ENCODE results near the gene LRRC51. TPM values are rescaled to one million over a fixed set of nuclear protein-coding genes. Genes with fewer than 3 reads are reported as not detected.
A peak's percentile ranks its signal among the peaks of the same experiment; 100 is the strongest.

Gene LRRC51
- total RNA-seq, 8 experiments from 2014 or later = 3.6 to 39.0 (median 12.6) TPM

DNA sequence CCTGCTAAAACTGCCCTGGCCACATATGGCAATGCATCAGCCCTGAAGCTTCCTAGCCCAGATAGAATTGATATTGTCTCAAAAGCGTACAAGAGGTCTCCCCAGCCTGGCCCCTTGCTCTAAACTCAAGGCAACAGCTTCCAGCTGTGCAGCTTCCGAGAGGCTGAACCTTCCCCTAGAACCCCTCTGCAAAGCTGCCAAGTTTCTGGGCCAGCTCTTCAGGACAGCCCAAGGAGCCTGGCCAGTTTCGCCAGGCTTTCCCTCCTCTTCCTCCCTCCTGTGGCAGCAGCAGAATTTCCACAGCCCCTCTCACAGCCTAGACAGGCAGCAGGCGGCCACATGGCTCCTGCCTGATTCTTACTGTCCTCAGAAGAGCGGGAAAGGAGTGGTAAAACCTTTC lies 34.8 kb upstream of the LRRC51 start:
- 60 to 100% (median 94%) methylated on average over 1 to 4 of the region's 5 CpGs; no CpG with 5 or more reads in 3 of the 10 experiments for WGBS, 10 experiments
- no peak for ATAC-seq (replicated peaks in 6 of 8)
- Histone ChIP-seq H3K4me1 (replicated peaks in 1 of 2) (peaks cover 22 to 28% of the 10 kb centered on the region in 2 donors), H3K4me3 (no peak overlapping the region), H3K27ac (no peak overlapping the region)
- in situ Hi-C loops (cut with MboI; ENCODE audit: low pct_unique_long_range_greater_than_20kb in 2 of 9, low sequenced_read_pairs in 9 of 9, unreplicated experiment in 9 of 9) = loop anchor here in 2 of 9 experiments (25.0 kb wide), 1 partner anchor 366 kb away; no protein-coding TSS in a partner anchor

DNA sequence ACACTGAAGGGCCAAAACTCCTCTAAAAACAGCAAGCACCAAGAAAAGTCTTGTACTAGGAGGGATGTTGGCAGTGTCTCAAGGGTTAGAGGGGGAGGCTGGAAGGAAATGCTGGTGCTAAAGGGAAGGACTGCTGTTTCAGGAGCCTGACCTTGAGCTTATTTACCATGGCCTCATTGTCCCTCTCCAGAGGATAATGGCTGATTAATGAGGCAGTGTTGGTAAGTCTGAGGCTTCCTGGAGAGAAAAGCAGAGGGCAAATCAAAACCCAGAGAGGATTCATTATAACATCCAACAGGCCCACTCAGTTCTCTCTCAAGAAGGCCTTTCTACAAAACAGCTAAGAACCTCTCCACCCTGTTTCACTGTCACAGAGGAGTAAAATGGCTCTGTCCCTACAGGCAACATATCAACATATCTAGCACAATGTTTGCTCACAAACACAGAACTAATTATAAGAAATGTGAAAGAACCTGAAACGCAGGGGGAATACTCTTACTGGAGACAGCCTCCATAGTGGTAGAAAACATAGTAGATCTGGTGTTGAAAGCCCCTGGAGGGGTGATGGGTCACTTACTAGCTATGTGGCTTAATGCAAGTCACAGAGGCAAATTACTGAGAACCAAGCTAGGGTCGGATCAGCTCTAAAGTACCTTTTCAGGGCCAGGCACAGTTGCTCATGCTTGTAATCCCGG lies 31.7 kb upstream of the LRRC51 start:
- ATAC-seq (replicated peaks in 6 of 8) = peak in 5 of 8 experiments; percentile 69 to 90 (median 72)
- peak overlapping the region; percentile 29 to 39 for H3K27ac ChIP-seq
- peaks cover 12 to 21% of the 10 kb centered on the region in 2 donors for H3K4me1 ChIP-seq (replicated peaks in 1 of 2)
- no peak overlapping the region for H3K4me3 ChIP-seq
- 72 to 78% methylated on average over 1 to 3 of the region's 3 CpGs; no CpG with 5 or more reads in 8 of the 10 experiments for WGBS, 10 experiments
- in situ Hi-C loops (cut with MboI; ENCODE audit: low pct_unique_long_range_greater_than_20kb in 2 of 9, low sequenced_read_pairs in 9 of 9, unreplicated experiment in 9 of 9) = loop anchor here in 2 of 9 experiments (25.0 kb wide), 1 partner anchor 363 kb away; no protein-coding TSS in a partner anchor

DNA sequence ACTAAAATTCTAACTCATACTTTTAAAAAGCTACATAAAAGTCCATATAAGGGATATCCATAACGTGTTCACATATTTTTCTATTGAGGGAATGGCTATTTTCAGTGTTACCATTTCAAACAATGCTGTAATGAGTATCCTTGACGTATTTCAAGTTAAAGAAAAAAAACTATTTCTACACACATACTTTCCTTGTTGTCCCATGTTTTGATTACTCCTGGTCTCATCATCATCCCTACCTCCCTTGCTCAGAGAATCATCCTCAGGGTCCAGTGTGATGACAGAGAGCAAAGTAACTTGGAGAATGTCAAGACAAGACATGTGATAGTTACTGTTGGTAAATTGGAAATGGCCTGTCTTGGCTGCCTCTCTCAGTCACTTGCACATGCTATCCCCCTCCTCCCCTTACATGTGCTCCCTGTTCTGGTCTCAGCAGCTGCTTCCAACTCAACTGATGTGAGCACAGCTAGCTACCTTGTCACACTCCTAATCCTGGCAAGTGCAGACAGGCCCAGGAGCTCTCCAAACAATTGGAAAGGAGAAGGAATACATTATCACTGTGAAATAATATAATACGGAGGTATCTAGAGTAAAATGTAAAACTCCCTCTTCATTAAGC lies 22.1 kb upstream of the LRRC51 start:
- Histone ChIP-seq H3K4me3 (no peak overlapping the region), H3K4me1 (replicated peaks in 1 of 2) (peaks cover 0 to 2% of the 10 kb centered on the region in 2 donors), H3K27ac (no peak overlapping the region)
- ATAC-seq (replicated peaks in 6 of 8) = peak in 2 of 8 experiments; percentile 30 to 67
- 53 to 100% (median 87%) methylated on average over 1 to 3 of the region's 3 CpGs for WGBS, 10 experiments
- in situ Hi-C loops (cut with MboI; ENCODE audit: low pct_unique_long_range_greater_than_20kb in 2 of 9, low sequenced_read_pairs in 9 of 9, unreplicated experiment in 9 of 9) = no loop called here

DNA sequence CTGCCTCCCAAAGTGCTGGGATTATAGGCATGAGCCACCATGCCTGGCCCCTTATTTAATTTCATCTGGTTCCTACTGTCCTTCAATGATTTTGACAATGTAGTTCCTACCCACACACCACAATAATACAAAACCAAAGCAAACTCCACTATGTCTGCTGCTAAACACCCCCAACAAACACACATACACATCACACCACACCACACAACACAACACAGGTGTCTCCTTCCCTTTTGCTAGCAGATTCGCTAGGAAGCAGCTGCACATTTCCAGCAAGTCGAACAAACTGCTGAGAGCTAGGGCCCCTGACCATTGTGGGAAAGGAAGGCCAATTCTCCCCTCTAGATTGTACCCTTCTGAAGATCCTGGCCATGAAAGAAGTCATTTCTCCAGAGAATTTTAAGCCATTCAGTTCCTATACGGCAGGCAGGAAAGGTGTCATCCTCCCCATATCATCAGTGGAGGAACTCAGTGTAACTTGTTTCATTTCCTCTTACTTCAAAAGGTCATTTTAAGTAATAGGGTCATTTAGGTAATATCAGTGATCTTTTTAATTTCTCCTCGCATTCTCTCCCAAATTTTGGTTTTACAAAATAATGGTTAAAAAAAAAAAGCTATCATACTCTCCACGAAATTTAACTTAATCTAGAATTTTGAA lies 18.8 kb upstream of the LRRC51 start:
- 80 to 100% (median 88%) methylated on average over 1 to 5 of the region's 5 CpGs; no CpG with 5 or more reads in 1 of the 10 experiments for WGBS, 10 experiments
- no peak for ATAC-seq (replicated peaks in 6 of 8)

DNA sequence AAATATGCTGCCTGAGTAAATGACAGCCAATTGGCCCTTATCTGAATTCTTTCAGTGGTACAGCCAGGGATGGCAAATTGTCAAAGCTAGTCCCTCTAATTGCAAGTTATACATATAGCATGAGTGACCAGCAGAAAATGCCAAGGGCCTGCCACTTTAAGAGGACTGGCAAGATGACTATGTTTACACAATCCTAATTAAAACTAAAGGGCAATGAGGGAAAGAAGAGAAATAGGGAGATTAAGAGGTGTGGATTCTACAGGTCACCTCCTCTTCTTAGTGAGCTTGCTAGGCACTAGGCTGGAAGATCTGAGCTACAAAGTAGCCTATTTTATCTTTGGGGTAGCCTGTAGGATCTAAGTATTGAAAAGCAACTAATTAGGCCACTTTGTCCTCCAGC lies 13.8 kb upstream of the LRRC51 start:
- in situ Hi-C loops (cut with MboI; ENCODE audit: low pct_unique_long_range_greater_than_20kb in 2 of 9, low sequenced_read_pairs in 9 of 9, unreplicated experiment in 9 of 9) = no loop called here
- Histone ChIP-seq H3K4me3 (no peak overlapping the region), H3K27ac (no peak overlapping the region), H3K4me1 (replicated peaks in 1 of 2) (peaks cover 0 to 9% of the 10 kb centered on the region in 2 donors)
- ATAC-seq (replicated peaks in 6 of 8) = no peak

More for the DNA sequence above, 18.8 kb upstream of the LRRC51 start:
- in situ Hi-C loops (cut with MboI; ENCODE audit: low pct_unique_long_range_greater_than_20kb in 2 of 9, low sequenced_read_pairs in 9 of 9, unreplicated experiment in 9 of 9) = no loop called here
- no peak overlapping the region for H3K4me3 ChIP-seq
- peaks cover 0 to 2% of the 10 kb centered on the region in 2 donors for H3K4me1 ChIP-seq (replicated peaks in 1 of 2)
- no peak overlapping the region for H3K27ac ChIP-seq

DNA sequence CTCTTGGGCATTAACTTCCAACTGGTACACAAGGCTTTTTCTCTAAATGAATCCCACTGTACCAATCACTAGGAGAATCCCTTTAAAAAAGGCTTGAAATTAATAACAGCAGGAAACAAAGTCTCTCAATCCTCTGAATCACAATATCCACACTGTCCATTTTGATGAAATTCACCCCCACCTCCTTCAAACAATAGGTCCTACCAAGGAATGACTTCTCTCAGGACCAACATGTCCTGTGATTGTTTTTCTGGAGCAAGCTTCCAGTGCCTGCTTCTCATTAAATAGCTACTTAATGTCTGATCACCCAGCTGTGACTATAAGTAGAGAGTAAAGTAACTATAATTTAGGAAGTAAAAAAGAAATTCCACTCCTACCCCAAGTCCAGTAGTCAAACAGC lies 13.4 kb upstream of the LRRC51 start:
- H3K4me1 ChIP-seq (replicated peaks in 1 of 2) = peaks cover 0 to 9% of the 10 kb centered on the region in 2 donors
- H3K4me3 ChIP-seq = no peak overlapping the region
- no peak for ATAC-seq (replicated peaks in 6 of 8)
- in situ Hi-C loops (cut with MboI; ENCODE audit: low pct_unique_long_range_greater_than_20kb in 2 of 9, low sequenced_read_pairs in 9 of 9, unreplicated experiment in 9 of 9) = no loop called here
- H3K27ac ChIP-seq = no peak overlapping the region

DNA sequence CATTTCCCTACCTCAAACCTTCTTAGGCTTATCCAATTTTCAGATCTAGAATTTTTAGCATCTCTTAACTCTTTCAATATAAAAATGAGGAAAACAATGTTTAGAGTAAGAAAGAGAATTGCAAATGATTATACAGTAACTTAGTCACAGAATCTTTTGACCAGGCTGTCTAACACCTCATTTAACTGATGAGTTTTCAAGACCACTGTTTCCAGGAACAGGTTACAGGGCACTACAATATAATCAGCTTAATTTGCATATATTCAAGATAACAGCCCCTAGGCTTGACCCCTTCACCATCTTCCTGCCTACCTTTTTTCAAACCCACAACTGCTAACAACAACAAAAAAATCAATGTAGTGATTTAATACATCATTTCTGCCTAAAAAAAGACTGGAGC lies 13.0 kb upstream of the LRRC51 start:
- H3K4me1 ChIP-seq (replicated peaks in 1 of 2) = peaks cover 0 to 9% of the 10 kb centered on the region in 2 donors
- no peak for ATAC-seq (replicated peaks in 6 of 8)
- in situ Hi-C loops (cut with MboI; ENCODE audit: low pct_unique_long_range_greater_than_20kb in 2 of 9, low sequenced_read_pairs in 9 of 9, unreplicated experiment in 9 of 9) = no loop called here
- H3K27ac ChIP-seq = no peak overlapping the region
- no peak overlapping the region for H3K4me3 ChIP-seq

DNA sequence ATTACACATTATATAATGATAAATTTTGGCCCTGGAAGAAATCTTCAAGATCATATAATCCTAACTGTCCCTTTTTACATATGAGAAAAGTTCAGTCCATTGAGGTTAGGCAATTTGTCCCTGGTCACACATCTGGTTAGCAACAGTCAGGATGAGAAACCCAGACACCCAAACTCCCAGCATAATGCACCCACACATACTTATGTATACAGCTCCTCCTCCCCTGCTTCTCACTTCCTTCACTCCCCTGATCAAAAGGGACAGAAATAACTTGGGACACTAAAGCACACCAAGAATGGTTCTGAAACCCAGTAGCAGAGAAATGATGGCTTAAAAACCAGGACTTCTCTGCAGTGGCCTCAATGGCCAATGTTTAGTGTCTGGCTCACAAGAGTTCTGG lies 11.4 kb upstream of the LRRC51 start:
- no peak overlapping the region for H3K27ac ChIP-seq

DNA sequence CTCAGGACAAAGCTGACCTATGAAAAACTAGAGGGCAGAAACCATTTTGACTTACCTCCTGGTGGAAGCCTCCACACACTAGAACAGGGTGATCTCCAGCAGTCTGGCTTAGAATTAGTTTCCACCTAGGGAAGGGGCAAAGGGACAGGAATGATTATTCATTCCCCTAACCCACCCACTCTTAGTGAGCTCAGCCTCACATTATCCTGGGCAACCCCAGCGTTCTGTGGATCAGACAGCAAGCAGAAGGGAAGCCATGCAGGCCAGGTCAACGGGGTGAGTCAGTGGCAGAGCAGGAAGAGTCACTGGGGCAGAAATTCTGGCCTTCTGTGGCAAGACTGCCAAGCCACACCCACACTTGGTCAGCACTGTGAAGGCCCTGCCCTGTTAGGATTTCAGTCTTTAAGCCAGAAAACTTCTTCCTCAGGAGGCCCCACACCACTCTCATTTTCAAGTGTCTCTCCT lies 10.8 kb upstream of the LRRC51 start:
- in situ Hi-C loops (cut with MboI; ENCODE audit: low pct_unique_long_range_greater_than_20kb in 2 of 9, low sequenced_read_pairs in 9 of 9, unreplicated experiment in 9 of 9) = no loop called here
- Histone ChIP-seq H3K4me1 (replicated peaks in 1 of 2) (peaks cover 0 to 9% of the 10 kb centered on the region in 2 donors), H3K27ac (peak overlapping the region in 1 of 2 donors; percentile 42), H3K4me3 (no peak overlapping the region)
- ATAC-seq (replicated peaks in 6 of 8) = peak; percentile 73 to 95 (median 90)
- WGBS, 10 experiments = 10 to 20% (median 20%) methylated on average over 1 to 2 of the region's 2 CpGs; no CpG with 5 or more reads in 7 of the 10 experiments

More for the DNA sequence above, 11.4 kb upstream of the LRRC51 start:
- peaks cover 0 to 9% of the 10 kb centered on the region in 2 donors for H3K4me1 ChIP-seq (replicated peaks in 1 of 2)
- peak in 2 of 8 experiments; percentile 9 to 24 for ATAC-seq (replicated peaks in 6 of 8)
- in situ Hi-C loops (cut with MboI; ENCODE audit: low pct_unique_long_range_greater_than_20kb in 2 of 9, low sequenced_read_pairs in 9 of 9, unreplicated experiment in 9 of 9) = no loop called here
- H3K4me3 ChIP-seq = no peak overlapping the region

DNA sequence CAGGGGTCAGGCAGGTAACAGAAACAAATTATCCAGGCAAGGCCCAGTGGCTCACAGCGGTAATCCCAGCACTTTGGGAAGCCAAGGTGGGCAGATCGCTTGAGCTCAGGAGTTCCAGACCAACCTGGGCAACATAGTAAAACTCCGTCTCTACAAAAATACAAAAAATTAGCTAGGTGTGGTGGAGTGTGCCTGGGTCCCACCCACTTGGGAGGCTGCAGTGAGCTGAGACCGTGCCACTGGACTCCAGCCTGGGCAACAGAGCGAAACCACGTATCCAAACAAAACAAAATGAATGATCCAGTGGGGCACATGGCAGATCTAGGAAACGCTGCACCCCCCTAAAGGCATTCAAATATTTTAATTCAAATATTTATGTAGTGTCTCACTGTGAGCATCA lies 10.2 kb upstream of the LRRC51 start:
- in situ Hi-C loops (cut with MboI; ENCODE audit: low pct_unique_long_range_greater_than_20kb in 2 of 9, low sequenced_read_pairs in 9 of 9, unreplicated experiment in 9 of 9) = no loop called here
- ATAC-seq (replicated peaks in 6 of 8) = no peak
- Histone ChIP-seq H3K4me3 (no peak overlapping the region), H3K4me1 (replicated peaks in 1 of 2) (peaks cover 0 to 9% of the 10 kb centered on the region in 2 donors), H3K27ac (no peak overlapping the region)
- 90 to 100% (median 100%) methylated on average over 1 to 4 of the region's 7 CpGs; no CpG with 5 or more reads in 3 of the 10 experiments for WGBS, 10 experiments

DNA sequence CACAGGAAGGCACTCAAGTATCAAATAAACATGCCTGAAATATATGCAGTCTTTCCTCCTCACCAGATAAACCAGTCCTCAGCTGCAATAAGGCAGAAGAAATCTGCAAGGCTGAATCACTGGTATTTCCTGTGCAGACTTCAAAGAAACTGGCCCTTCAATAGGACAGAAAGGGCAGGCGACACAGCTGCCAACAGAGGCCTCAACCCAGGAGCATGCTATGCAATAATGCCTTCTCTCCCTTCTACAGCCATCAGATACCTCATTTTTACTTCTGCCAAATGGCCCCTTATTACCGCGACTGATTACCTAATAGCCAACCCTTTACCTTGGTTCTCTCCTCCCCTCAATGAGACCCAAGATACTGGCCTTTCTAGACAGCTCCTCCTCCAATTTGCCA lies 8.3 kb upstream of the LRRC51 start:
- WGBS, 10 experiments = 0 to 100% (median 81%) methylated on average over 1 to 3 of the region's 3 CpGs; no CpG with 5 or more reads in 5 of the 10 experiments
- Histone ChIP-seq H3K27ac (no peak overlapping the region), H3K4me3 (no peak overlapping the region), H3K4me1 (replicated peaks in 1 of 2) (peaks cover 0 to 9% of the 10 kb centered on the region in 2 donors)
- in situ Hi-C loops (cut with MboI; ENCODE audit: low pct_unique_long_range_greater_than_20kb in 2 of 9, low sequenced_read_pairs in 9 of 9, unreplicated experiment in 9 of 9) = no loop called here
- peak in 5 of 8 experiments; percentile 39 to 59 (median 54) for ATAC-seq (replicated peaks in 6 of 8)

DNA sequence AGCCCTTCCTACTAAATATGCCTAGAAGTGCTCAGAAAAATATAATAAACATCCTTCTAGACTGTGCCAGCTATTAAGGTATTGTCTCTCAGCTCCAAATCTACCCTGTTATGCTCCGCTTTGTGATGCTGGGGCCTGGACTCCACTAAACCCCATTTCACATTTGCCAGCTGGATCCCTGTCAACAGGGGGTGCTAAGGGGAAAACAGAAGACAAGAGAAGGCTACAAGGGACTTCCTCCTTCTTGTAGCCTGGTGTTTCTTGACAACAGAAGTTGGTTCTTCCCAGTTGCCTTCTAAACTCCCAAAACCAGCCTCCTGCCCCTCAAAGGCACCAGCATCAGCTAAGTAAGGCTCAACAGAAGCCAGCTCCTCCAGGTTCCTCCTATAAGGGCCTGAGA lies 5.5 kb upstream of the LRRC51 start:
- in situ Hi-C loops (cut with MboI; ENCODE audit: low pct_unique_long_range_greater_than_20kb in 2 of 9, low sequenced_read_pairs in 9 of 9, unreplicated experiment in 9 of 9) = no loop called here
- ATAC-seq (replicated peaks in 6 of 8) = no peak
- H3K4me1 ChIP-seq (replicated peaks in 1 of 2) = peaks cover 2 to 6% of the 10 kb centered on the region in 2 donors
- no peak overlapping the region for H3K27ac ChIP-seq
- no peak overlapping the region for H3K4me3 ChIP-seq
- 100% methylated on average over 1 of the region's 1 CpG; no CpG with 5 or more reads in 6 of the 10 experiments for WGBS, 10 experiments

DNA sequence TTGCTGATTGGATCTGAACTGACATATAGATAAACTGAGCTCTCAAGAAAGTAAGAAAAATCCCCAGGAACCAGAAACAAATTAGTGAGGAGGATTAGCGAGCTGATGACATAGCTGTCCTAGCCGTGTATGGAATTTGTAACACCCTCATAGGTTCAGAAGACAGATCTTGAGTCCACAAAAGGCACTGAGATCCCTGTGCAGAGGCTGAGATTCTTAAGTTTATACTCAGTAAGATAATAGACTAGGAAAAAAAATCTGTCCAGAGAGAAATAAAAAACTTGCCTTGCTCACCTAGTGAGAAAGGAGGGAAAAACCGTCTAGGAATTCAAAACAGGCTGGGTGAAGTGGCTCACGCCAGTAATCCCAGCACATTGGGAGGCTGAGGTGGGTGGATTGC lies 4.9 kb upstream of the LRRC51 start:
- H3K4me3 ChIP-seq = no peak overlapping the region
- 80 to 100% (median 94%) methylated on average over 1 to 4 of the region's 4 CpGs; no CpG with 5 or more reads in 3 of the 10 experiments for WGBS, 10 experiments
- in situ Hi-C loops (cut with MboI; ENCODE audit: low pct_unique_long_range_greater_than_20kb in 2 of 9, low sequenced_read_pairs in 9 of 9, unreplicated experiment in 9 of 9) = no loop called here
- no peak for ATAC-seq (replicated peaks in 6 of 8)
- H3K27ac ChIP-seq = no peak overlapping the region
- H3K4me1 ChIP-seq (replicated peaks in 1 of 2) = peaks cover 0 to 6% of the 10 kb centered on the region in 2 donors
